Heart right ventricle (tissue), 16 donors: ENCODE results near the gene IFITM2. TPM values are rescaled to one million over a fixed set of nuclear protein-coding genes. Genes with fewer than 3 reads are reported as not detected.

ENCODE experiments used
- ATAC-seq, 8 donors: fragments of 200-7000 bp; cut with Tn5 transposase; one replicate each; pipeline ENCODE4 v1.9.1; 2020; ENCODE audit warnings: mild to moderate bottlenecking in 8 of 8, moderate library complexity in 8 of 8, moderate number of reproducible peaks in 1 of 8
- DNase-seq, 2 donors: peaks; one replicate each; pipeline ENCODE4 v3.0.0-alpha.2; 2020
- H3K27ac ChIP-seq, 10 donors: fragments of 200-600 bp; sonication (generic) in 2 of 10; one replicate each; pipeline versions ENCODE4 v1.5.0 to v1.8.0; 2020 to 2022; ENCODE audit warnings: mild to moderate bottlenecking in 3 of 10
- H3K27me3 ChIP-seq, 7 donors: fragments of 200-600 bp; one replicate each; pipeline ENCODE4 v1.8.0; 2021 to 2022; ENCODE audit warnings: mild to moderate bottlenecking in 2 of 7
- H3K36me3 ChIP-seq, 9 donors: fragments of 200-600 bp; sonication (generic) in 1 of 9; one replicate each; pipeline versions ENCODE4 v1.5.0 to v1.8.0; 2020 to 2022; ENCODE audit warnings: mild to moderate bottlenecking in 2 of 9
- H3K4me1 ChIP-seq, 9 donors: fragments of 200-600 bp; sonication (generic) in 1 of 9; one replicate each; pipeline versions ENCODE4 v1.5.0 to v1.8.0; 2020 to 2022; ENCODE audit warnings: mild to moderate bottlenecking in 4 of 9
- H3K4me3 ChIP-seq, 10 donors: fragments of 200-600 bp; sonication (generic) in 2 of 10; one replicate each; pipeline versions ENCODE4 v1.5.0 to v1.8.0; 2020 to 2022; ENCODE audit warnings: mild to moderate bottlenecking in 7 of 10, moderate library complexity in 2 of 10
- H3K9me3 ChIP-seq, 11 donors: fragments of 200-600 bp in 10 of 11; sonication (generic) in 2 of 11; one replicate each; pipeline versions ENCODE4 v1.5.0 to v1.8.0; 2013 to 2022; ENCODE audit warnings: mild to moderate bottlenecking in 2 of 11, control low read depth in 1 of 11, moderate library complexity in 1 of 11
- WGBS, 2 donors: extraction: QIAGEN DNeasy Blood & Tissue Kit; methylation state at CpG; one replicate each; pipeline ENCODE4 v1.1.7; 2013; ENCODE audit warnings: inconsistent platforms in 1 of 2; 5-methylcytosine and 5-hydroxymethylcytosine counted together
- intact Hi-C, 10 donors: fragments of 100-400 bp; cut with DNase I; formaldehyde crosslinking; loops; one replicate each; pipeline versions ENCODE4 v1.11.1 to v1.14.2; 2022
- polyA plus RNA-seq, 2 donors: library from polyadenylated mRNA; stranded (reverse); fragments of 200-250 nt; gene quantifications; one replicate each; pipeline ENCODE4 v1.2.3, GENCODE V29; 2013
- total RNA-seq, 10 donors: library from RNA; stranded (reverse); fragmentation: NEBNext Ultra II Directional in 3 of 10; extraction: Animal tissue kit (Norgen Biotek cat#: 25700) in 3 of 10; gene quantifications; one replicate each; pipeline versions ENCODE4 v1.2.1 to v1.2.4, GENCODE V29; 2021 to 2023
- TF ChIP-seq, protein P1 (sequence below), 9 donors: fragments of 200-600 bp; sonication (generic) in 2 of 9; IDR thresholded peaks; one replicate each; pipeline versions ENCODE4 v1.5.0 to v1.8.0; 2021 to 2022; ENCODE audit warnings: antibody characterized with exemption in 9 of 9, mild to moderate bottlenecking in 5 of 9, moderate library complexity in 1 of 9
- donor health status: Arrhythmogenic right ventricular cardiomyopathy.
- donor health status: ischemic (EF 13 %, LVEDD 7.1; RV severe dilation, severe dysfunction).
- donor health status: healthy with polysubstance abuse.
- donor health status: DM: no; HTN: yes; CAD: no.
- donor health status: DM: no; HTN: no; CAD: no.
- donor health status: ischemic (EF 25% LVEDD 6.9; RV normal size, moderate dysfunction).
- donor health status: ischemic (EF 25% LVEDD 5.7; RV mildly dilated, moderate dysfunction).
- donor health status: healthy.
- donor health status: DM: yes; HTN: yes; CAD: no.
- donor health status: Ischemic cardiomyopathy.
- donor health status: ischemic (EF 35%, LVEDD 5.7; RV mildly dilated, moderate dysfunction).
- donor health status: nonischemic (EF 11% LVEDD 7.7; RV severe dilation, severe dysfunction).
- donor health status: DM: yes; HTN: yes; CAD: no.
- donor health status: PGD.
- donor health status: ischemic (EF 29% LVEDD 5.4; RV normal size, mild dysfunction).
- donor health status: nonischemic (EF 23%, LVEDD 6.1; RV moderate dilation, normal function).

Gene IFITM2
- total and polyA plus RNA-seq, 12 donors = 57.2 to 843 (median 163) TPM

DNA sequence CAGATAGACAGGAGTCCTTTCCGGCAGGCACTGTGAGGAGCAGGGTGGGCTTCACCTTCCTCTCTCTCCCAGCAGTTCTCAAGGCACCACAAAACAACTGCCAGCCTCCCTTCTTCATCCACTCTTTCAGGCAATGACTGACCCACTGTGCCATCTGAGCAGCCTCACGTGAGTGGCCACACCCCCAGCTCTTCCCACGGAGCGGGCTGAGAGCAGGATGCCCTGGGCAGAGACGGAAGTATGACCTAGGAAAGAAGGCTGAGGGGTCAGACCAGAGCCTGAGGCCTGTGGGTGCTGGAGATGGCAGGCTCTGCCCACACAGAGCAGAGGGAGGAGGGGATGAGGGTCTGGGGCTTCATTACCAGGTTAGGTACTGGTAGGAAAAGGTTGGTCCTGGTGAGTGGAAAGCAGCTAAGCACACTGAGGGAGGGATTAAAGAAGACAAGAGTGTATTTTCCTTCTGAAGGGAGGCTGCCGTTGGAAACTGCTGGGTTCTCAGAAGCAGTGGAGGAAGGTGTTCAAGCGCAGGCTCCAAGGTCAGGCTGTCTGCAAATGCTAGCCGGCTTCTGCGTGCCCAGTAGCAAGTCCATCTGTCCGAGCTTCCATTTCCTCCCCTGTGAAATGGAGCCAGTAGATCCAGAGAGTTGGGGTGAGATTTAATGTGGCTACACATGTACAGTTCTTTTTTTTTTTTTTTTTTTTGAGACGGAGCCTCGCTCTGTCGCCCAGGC is 24.8 kb upstream of the IFITM2 start:
- DNase-seq = peak in 1 of 2 donors; percentile 0
- H3K9me3 ChIP-seq = no peaks in the 10 kb centered on the region
- intact Hi-C loops = no loop called here
- H3K36me3 ChIP-seq = no peaks in the 10 kb centered on the region
- no peak overlapping the region for H3K27ac ChIP-seq
- H3K4me1 ChIP-seq = peaks cover 5 to 36% (median 26%) of the 10 kb centered on the region in 9 donors
- no peak for ATAC-seq
- TF ChIP-seq, protein P1, sequence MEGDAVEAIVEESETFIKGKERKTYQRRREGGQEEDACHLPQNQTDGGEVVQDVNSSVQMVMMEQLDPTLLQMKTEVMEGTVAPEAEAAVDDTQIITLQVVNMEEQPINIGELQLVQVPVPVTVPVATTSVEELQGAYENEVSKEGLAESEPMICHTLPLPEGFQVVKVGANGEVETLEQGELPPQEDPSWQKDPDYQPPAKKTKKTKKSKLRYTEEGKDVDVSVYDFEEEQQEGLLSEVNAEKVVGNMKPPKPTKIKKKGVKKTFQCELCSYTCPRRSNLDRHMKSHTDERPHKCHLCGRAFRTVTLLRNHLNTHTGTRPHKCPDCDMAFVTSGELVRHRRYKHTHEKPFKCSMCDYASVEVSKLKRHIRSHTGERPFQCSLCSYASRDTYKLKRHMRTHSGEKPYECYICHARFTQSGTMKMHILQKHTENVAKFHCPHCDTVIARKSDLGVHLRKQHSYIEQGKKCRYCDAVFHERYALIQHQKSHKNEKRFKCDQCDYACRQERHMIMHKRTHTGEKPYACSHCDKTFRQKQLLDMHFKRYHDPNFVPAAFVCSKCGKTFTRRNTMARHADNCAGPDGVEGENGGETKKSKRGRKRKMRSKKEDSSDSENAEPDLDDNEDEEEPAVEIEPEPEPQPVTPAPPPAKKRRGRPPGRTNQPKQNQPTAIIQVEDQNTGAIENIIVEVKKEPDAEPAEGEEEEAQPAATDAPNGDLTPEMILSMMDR (IDR thresholded peaks at IDR 0.05) = no peak
- WGBS, 2 donors = 57 to 63% methylated on average over 12 to 13 of the region's 13 CpGs
- peaks cover 33 to 96% (median 90%) of the 10 kb centered on the region in 7 donors for H3K27me3 ChIP-seq
- no peak overlapping the region for H3K4me3 ChIP-seq

DNA sequence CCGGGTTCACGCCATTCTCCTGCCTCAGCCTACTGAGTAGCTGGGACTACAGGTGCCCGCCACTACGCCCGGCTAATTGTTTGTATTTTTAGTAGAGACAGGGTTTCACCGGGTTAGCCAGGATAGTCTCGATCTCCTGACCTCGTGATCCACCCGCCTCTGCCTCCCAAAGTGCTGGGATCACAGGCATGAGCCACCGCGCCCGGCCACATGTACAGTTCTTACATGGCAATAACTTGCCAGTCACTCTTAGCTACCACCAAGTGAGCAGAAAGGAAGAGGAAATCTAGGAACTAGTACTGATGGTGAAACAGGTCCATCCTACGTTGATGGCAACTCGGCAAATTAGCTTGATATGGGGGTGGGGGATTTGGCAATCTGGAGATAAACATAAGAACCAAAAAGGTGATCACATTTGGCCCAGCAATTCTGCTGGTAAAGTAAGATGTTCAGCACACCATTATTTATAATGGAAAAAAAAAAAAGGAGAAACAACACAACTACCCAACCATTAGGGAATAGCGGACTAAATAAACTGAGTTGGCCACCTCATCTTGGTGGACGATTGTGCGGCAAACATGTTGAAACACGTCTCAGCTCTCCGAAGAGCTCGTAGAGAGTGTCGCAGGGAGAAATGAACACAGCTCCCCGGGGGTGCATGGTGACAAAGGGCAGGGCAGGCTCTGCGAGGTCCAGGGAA is 24.1 kb upstream of the IFITM2 start:
- peaks cover 33 to 96% (median 86%) of the 10 kb centered on the region in 7 donors for H3K27me3 ChIP-seq
- ATAC-seq = no peak
- 85 to 86% methylated on average over 22 to 23 of the region's 23 CpGs for WGBS, 2 donors
- peaks cover 5 to 42% (median 33%) of the 10 kb centered on the region in 9 donors for H3K4me1 ChIP-seq
- H3K4me3 ChIP-seq = no peak overlapping the region
- H3K36me3 ChIP-seq = no peaks in the 10 kb centered on the region
- H3K9me3 ChIP-seq = no peaks in the 10 kb centered on the region
- H3K27ac ChIP-seq = no peak overlapping the region
- peak in 1 of 2 donors; percentile 1 for DNase-seq
- intact Hi-C loops = no loop called here
- TF ChIP-seq, protein P1 (IDR thresholded peaks at IDR 0.05) = no peak

DNA sequence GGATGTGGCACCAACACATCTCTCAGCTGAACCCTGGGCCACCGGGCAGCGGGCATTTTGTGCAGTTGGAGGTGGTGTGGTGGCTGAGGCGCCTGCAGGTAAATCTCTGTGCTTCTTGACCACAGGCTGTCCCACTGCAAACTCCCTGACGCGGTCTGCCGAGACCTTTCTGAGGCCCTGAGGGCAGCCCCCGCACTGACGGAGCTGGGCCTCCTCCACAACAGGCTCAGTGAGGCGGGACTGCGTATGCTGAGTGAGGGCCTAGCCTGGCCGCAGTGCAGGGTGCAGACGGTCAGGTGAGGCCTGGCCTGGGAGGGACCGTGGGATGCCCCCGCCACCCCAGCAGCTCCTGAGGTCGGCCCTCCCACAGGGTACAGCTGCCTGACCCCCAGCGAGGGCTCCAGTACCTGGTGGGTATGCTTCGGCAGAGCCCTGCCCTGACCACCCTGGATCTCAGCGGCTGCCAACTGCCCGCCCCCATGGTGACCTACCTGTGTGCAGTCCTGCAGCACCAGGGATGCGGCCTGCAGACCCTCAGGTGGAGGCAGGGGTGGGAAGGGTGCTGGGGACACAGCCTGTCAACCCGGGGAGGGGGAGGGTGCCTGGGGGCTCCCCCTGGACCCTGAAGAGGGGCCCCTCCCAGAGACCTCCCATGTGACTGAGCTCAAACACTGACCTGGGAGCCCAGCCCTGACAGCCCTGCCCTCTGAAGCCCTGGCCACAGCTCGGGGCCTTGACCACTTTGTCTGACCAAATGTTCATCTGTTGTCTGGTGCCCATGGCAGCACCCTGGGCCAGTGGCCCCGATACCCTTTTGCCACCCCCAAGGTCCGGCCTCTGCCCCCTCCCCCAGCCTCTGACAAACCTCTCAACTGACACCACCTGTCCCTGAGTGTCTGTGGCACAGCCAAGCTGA is 23.3 kb upstream of the IFITM2 start:
- intact Hi-C loops = loop anchor here in 1 of 10 donors (5.0 kb wide), 1 partner anchor 32 kb away; no protein-coding TSS in a partner anchor
- 82 to 88% methylated on average over 24 of the region's 24 CpGs for WGBS, 2 donors
- Histone ChIP-seq H3K27ac (no peak overlapping the region), H3K36me3 (no peaks in the 10 kb centered on the region), H3K4me1 (peaks cover 5 to 35% (median 27%) of the 10 kb centered on the region in 9 donors), H3K27me3 (peaks cover 24 to 88% (median 78%) of the 10 kb centered on the region in 7 donors), H3K9me3 (no peaks in the 10 kb centered on the region), H3K4me3 (no peak overlapping the region)
- ATAC-seq = no peak
- TF ChIP-seq, protein P1 (IDR thresholded peaks at IDR 0.05) = no peak
- DNase-seq = peak in 1 of 2 donors; percentile 3
